Stimulated activated CD8-positive, alpha-beta memory T cell treated with anti-CD3 and anti-CD28 coated beads, Interleukin-4, amount 100 ng/mL, for 4 hours (primary cell): Measurements from ENCODE around the gene NR2E3.
"Not testable (repeated sequence)": the region's sequence is repeated elsewhere in the genome, so short reads cannot be mapped to it uniquely, and the experiment has no call there.

Experiments
- DNase-seq, 2 donors: peaks; one replicate each; pipeline ENCODE4 v3.0.0-alpha.2; 2020; ENCODE audit warnings: low read depth in 2 of 2, low spot score in 1 of 2

Gene NR2E3

DNA sequence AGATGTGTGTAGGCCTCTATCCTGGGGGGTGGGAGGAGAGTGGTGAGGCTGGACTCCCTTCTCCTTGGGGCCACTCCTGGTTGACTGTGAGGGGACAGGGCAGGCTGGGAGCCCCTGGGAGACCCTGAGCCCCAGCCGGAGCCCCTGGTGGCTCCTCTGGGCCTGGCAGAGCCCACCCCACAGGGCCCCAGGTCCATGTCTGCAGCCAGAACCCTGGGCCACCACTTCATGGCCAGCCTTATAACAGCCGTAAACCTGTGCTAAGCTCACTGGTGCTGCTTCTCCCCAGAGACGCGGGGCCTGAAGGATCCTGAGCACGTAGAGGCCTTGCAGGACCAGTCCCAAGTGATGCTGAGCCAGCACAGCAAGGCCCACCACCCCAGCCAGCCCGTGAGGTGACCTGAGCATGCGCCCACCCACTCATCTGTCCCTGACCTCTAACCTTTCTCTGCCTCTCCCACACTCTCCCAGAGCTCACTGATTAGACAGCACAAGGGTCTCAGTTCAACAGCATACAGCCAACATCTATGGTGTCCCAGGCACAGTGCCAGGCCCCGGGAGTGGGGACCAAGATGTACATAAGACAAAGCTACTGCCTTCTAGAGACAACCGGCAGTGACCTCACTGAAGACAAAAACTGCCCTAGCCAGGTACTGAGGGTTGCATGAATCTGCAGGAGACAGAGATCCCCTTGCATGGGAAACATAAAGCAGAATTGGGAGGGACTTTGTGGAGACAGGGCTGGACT is 3.5 kb downstream of the NR2E3 start:
- no peak for DNase-seq

DNA sequence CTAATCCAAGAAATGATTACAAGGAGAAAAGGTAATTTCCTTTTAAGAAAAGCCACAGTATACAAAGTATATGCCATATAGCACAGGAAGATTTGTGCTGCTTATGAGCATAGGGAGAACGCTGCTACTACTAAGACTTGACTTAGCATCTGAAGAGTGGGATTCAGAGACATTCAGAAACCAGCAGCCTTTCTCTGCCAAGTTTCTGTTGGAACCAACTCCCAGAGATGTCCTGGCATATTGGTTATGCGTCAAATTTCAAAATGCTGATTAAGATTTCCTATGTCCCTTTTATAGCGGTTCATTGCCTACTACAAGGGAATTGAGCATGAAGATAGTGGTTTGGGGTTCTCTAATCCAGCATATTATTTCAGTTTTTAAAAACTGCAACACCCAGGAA is 4.9 kb downstream of the NR2E3 start:
- DNase-seq: no peak

DNA sequence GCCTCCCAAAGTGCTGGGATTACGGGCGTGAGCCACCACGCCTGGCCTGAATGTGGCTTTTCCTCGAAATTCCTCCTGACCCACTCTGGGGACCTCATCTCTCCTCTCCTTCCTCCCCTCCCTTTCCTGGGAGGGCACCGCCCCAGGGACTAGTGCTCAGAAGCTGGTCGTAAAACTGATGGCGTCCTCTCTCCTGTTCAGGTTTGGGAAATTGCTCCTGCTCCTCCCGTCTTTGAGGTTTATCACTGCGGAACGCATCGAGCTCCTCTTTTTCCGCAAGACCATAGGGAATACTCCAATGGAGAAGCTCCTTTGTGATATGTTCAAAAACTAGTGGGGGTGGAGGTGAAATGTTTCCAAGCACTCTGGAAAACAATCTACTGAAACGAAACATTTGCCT is 7.0 kb downstream of the NR2E3 start:
- DNase-seq: no peak

DNA sequence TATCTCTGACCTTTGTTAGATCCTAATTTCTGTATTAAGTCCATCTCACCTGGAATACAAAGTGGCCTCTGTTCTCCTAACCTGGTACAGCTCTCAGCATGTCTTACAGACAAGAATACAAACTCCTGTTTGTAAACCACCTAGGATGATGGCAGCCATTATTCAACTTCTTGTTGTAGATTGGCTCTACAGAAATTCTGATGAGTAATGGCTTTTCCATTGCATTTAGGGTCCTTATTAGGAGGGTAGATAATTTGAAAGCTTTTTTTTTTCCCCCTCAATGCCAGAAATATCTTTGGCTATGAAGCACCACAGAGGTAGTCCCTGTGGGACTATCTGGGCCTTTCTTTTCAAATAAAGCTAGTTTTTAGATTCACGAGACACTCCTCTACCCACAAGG is 9.8 kb downstream of the NR2E3 start:
- DNase-seq: no peak

DNA sequence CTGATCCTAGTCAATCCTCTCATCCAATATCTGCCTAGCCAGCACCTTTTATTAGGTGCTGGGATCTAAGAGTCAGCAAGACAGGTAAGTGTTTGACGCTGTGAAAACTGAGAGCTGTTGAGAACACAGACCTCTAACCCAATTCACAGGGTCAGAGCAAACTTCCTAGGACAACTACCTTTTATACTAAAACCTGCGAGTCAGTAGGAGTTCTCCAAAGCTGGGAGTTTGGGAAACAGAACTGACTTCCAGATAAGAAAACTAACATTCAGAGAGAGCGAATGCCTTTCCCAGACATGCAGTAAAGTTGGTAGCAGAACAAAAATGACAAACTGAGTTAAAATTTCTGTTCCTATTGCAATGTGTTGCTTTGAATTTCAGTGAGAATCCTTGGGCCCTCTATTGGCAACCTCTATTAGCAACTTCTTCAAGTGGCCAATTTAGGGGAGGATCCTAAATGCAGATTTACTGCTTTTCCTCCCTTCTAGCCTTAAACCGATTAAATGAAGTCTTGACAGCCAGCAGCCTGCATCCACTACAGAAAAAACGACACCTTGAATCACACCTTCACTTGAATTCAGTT is 11.3 kb downstream of the NR2E3 start:
- no peak for DNase-seq

DNA sequence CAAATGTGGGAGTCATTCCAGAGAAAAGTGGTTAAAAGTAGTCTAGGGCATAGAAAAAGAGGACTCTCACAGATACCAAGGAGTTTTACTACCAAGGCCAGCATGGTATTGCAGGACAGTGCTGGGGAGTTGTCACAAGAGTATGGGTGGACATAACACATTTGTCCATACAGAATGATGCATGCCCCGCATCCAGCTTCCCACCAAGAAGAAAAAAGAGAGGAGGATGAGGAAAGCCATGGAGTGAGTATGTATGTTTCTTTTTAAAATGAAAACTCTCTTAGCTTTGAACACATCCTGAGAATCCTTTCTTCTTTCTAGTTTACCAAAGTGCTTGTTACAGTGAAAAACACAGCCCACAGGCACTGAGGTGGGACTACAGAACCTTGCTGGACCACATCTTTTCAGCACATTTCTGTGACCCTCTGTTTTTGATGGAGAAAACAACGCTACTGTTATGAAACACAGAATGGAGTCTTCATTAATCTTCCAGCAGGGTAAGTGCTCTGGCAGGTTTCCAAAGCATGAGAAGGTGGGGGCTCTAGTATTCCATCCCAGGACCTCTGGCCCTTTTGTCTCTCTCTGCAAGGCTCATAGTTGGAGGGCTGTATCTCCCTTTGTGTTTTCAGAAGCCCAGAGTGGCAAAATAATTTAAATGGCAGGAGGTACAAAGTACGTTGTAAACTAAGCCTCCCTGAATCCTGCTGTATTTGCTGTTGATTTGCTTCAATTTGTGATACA is 12.7 kb downstream of the NR2E3 start:
- no peak for DNase-seq

DNA sequence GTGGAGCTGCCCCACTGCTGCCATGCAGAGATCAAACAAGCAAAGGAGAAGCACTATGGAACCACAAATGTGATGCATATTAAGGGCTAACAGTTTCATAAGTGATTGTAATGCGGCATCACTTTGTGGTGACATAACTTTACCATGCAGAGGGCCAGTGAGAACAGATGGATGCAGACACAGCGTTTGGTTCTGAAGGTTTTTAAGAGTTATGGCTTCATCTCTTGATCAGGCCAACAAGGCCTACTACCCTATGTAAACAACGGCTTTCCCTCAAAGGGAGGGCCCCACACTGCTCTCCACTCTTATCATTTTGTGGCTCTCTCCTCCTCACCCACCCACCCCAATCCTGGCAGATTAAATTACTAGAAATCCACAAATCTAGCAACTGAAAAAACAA is 13.4 kb downstream of the NR2E3 start:
- no peak for DNase-seq

DNA sequence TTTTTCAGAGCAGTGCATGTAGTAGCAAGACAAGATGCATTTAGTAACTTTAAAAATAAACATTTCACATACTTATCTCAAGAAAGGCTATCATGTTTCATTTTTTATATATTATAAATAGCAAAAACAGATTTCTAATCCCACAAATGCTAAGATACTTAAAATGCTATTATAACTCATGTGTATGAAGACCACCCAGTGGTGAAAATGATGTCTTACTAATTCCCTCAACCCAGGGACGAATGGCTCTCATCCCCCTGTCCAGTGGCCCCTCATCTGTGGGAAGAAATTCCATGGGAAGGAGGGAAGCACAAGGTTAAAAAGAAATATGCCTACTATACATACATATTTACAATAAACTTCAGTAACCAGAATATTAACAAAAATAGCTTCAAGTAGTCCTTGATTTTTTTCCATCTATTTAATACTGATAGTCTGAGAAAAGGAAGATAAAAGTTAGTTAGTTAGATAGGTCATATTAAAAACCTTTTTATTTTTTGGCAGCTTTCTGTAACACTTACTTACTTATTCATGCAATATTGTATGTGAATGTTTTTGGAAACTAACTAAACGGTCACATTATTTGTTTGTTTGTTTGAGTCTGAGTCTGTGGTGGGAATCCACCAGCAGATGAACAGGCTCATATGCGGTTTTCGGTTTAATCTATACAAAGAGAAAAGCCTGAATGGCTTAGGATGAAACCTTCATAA is 14.8 kb downstream of the NR2E3 start:
- DNase-seq: no peak

DNA sequence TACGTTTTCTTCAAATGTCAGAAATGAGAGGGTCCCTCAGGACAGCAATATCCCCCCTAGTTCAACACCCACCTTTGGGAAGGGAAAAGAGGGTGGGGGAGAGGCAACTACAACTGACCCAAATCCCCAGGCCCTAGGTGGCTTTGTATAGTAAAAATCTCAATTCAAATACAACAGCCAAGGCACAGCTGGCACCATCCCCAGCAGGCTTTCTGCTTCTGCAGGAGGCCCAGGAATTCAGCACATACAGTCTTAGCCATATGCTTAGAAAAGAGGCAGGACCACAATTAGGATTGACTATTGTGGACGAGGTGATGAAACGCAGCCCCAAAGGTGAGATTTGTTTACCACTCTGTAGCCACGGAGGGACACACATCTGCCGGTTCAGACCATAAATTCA is 15.8 kb downstream of the NR2E3 start:
- DNase-seq: no peak

DNA sequence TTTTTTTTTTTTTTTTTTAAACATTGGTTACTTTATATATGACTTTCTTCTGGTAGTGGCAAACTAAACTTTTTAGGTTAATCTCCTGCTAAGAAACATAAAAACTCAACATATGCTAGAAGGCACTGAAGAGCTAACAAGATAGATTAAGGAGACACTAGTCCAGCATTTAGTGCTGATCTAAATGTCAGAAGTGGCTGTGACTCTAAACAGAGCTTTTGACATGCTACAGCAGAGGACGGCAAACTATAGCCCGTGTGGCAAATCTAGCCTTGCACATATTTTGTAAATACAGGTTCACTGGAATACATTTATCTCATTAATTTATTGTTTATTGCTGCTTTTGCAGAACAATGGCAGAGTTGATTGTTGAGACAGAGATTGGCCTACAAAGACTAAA is 20.6 kb downstream of the NR2E3 start:
- DNase-seq: no peak

DNA sequence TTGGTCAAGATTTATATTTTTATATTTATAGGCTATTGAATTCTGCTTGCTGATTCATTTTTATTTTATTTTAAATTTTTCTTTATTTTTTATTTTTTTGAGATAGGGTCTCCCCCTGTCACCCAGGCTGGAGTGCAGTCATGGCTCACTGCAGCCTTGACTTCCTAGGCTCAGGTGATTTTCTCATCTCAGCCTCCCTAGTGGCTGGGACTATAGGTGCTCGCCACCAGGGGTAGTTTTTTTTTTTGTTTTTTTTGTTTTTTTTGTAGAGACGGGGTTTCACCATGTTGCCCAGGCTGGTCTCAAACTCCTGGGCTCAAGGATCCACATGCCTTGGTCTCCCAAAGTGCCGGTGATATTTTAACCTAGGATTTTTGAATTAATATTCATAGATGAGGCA is 31.2 kb downstream of the NR2E3 start:
- no peak for DNase-seq

DNA sequence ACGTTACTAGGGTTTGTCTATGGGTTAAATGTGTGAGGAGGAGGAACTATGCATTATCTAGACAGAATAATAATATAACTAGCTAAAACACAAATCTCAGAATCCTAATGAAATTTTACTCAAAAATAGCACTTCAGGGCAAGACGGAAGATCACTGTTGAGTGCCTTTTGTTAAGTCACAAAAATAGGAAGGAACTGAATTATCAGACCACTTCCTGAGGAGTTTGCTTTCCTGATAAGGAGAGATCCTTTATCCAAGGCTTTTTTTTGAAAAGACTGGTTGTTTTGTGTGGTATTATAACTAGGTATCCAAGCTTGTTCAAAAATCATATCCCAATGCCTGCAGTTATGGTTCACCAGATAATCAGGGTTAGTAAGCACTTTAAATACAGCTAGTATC is 34.6 kb downstream of the NR2E3 start:
- DNase-seq: no peak

DNA sequence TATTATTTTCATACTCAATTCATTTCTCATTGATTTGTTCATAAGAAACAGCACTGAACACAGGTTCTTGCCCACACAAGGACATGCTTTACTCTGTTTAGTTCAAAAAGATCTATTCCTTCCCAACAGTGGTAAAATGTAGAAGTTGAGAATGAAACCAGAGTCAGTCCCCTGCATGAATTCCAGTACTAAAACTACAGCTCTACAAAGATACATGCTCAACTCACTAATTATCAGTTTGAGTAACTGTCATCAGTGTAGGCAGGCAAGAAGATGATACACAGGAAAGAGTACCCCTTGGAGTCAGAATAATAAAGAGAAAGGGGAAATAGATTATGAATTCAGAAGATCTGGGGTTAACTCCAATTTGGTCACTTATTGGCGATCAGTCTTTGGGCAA is 43.2 kb downstream of the NR2E3 start:
- DNase-seq: no peak

DNA sequence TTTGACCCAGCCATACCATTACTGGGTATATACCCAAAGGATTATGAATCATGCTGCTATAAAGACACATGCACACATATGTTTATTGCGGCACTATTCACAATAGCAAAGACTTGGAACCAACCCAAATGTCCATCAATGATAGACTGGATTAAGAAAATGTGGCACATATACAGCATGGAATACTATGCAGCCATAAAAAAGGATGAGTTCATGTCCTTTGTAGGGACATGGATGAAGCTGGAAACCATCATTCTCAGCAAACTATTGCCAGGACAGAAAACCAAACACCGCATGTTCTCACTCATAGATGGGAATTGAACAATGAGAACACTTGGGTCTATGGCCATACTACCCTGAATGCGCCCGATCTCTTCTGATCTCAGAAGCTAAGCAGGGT is 47.9 kb downstream of the NR2E3 start:
- not testable (repeated sequence) for DNase-seq
